IMR-90 (cell line): ENCODE results near the gene MPZL1. TPM values are rescaled to one million over a fixed set of nuclear protein-coding genes. Genes with fewer than 3 reads are reported as not detected.

Experiments
- ATAC-seq: fragments of 200-7000 bp; cut with Tn5 transposase; 2 replicates; pipeline ENCODE4 v1.9.1; 2020; ENCODE audit warnings: low read depth, mild to moderate bottlenecking, moderate library complexity
- BruUV-seq: library from RNA; stranded (reverse); fragments of 400-500 nt; replicated peaks from 2 replicates; lab custom pipeline; 2021; lab: Mats Ljungman, UMichigan
- CTCF ChIA-PET: fragments of 300-600 bp; formaldehyde crosslinking; extraction: SDS; loops from one replicate; lab custom pipeline; 2021; ENCODE audit warnings: antibody characterized with exemption; lab: Yijun Ruan, JAX
- POLR2A ChIA-PET: fragments of 300-600 bp; sonication (Branson Sonifier 250); formaldehyde crosslinking; loops from one replicate; lab custom pipeline; 2022; ENCODE audit warnings: antibody characterized with exemption; ENCODE audit not compliant: unreplicated experiment; lab: Charles Lee
- DNase-seq: peaks from one replicate; pipeline ENCODE4 v3.0.0; 2013
- H2AFZ ChIP-seq: replicated peaks from 2 replicates; pipeline ENCODE3; 2013; ENCODE audit warnings: low read length, mild to moderate bottlenecking; ENCODE audit not compliant: poor library complexity
- H2AK5ac ChIP-seq: 2 replicates; pipeline ENCODE4 v1.6.1; 2013; ENCODE audit warnings: low read depth, low read length, inconsistent platforms
- H2AK9ac ChIP-seq: replicated peaks from 2 replicates; pipeline ENCODE3; 2013; ENCODE audit warnings: mild to moderate bottlenecking, low read depth, low read length, moderate library complexity; ENCODE audit not compliant: poor library complexity
- H2BK120ac ChIP-seq: 2 replicates; pipeline ENCODE4 v1.6.1; 2013; ENCODE audit warnings: low read depth, low read length, inconsistent platforms
- H2BK15ac ChIP-seq: 3 replicates; pipeline ENCODE4 v1.6.1; 2013; ENCODE audit warnings: low read depth, low read length, inconsistent platforms
- H2BK20ac ChIP-seq: 2 replicates; pipeline ENCODE4 v1.6.1; 2013; ENCODE audit warnings: low read depth, mild to moderate bottlenecking, inconsistent platforms, low read length, moderate library complexity
- H2BK5ac ChIP-seq: 2 replicates; pipeline ENCODE4 v1.6.1; 2013; ENCODE audit warnings: mild to moderate bottlenecking, low read depth, low read length, inconsistent platforms; ENCODE audit not compliant: poor library complexity, severe bottlenecking
- H3K14ac ChIP-seq: replicated peaks from 2 replicates; pipeline ENCODE4 v1.6.1; 2013; ENCODE audit warnings: low read depth, low read length, inconsistent platforms
- H3K18ac ChIP-seq: 2 replicates; pipeline ENCODE4 v1.6.1; 2013; ENCODE audit warnings: low read depth, low read length, control low read depth
- H3K23ac ChIP-seq: 2 replicates; pipeline ENCODE4 v1.6.1; 2013; ENCODE audit warnings: low read depth, low read length, inconsistent platforms
- H3K27ac ChIP-seq: 2 replicates; pipeline ENCODE4 v1.5.1; 2013; ENCODE audit warnings: mild to moderate bottlenecking, control low read depth, low read length; ENCODE audit not compliant: insufficient read depth
- H3K27me3 ChIP-seq: 2 replicates; pipeline ENCODE4 v1.6.1; 2013; ENCODE audit warnings: low read length; ENCODE audit not compliant: control insufficient read depth, insufficient read depth
- H3K36me3 ChIP-seq: 2 replicates; pipeline ENCODE4 v1.6.1; 2013; ENCODE audit warnings: low read length, mixed read lengths; ENCODE audit not compliant: control insufficient read depth, insufficient read depth
- H3K4ac ChIP-seq: 2 replicates; pipeline ENCODE4 v1.6.1; 2013; ENCODE audit warnings: low read depth, low read length, inconsistent platforms
- H3K4me1 ChIP-seq: 2 replicates; pipeline ENCODE4 v1.6.1; 2013; ENCODE audit warnings: low read length, mixed read lengths; ENCODE audit not compliant: control insufficient read depth, insufficient read depth
- H3K4me2 ChIP-seq: 2 replicates; pipeline ENCODE4 v1.6.1; 2013; ENCODE audit warnings: low read depth, mild to moderate bottlenecking, control low read depth, low read length, moderate library complexity
- H3K4me3 ChIP-seq: 2 replicates; pipeline ENCODE4 v1.5.1; 2013; ENCODE audit warnings: low read depth, mild to moderate bottlenecking, control low read depth, low read length, moderate library complexity; ENCODE audit not compliant: insufficient read depth
- H3K56ac ChIP-seq: 2 replicates; pipeline ENCODE4 v1.6.1; 2013; ENCODE audit warnings: low read length, inconsistent platforms; ENCODE audit not compliant: insufficient read depth; ENCODE audit errors: extremely low read depth
- H3K79me1 ChIP-seq, 2 experiments: 2 replicates each; pipeline ENCODE4 v1.6.1; 2013; ENCODE audit warnings: low read length in 2 of 2, inconsistent platforms in 1 of 2, low read depth in 1 of 2
- H3K9ac ChIP-seq: 2 replicates; pipeline ENCODE4 v1.6.1; 2013; ENCODE audit warnings: low read depth, low read length, control low read depth
- H3K9me1 ChIP-seq: 2 replicates; pipeline ENCODE4 v1.6.1; 2013; ENCODE audit warnings: low read length, inconsistent platforms; ENCODE audit not compliant: insufficient read depth
- H3K9me3 ChIP-seq: 2 replicates; pipeline ENCODE4 v1.6.1; 2013; ENCODE audit warnings: low read length; ENCODE audit not compliant: control insufficient read depth, insufficient read depth
- H4K20me1 ChIP-seq: 2 replicates; pipeline ENCODE4 v1.6.1; 2013; ENCODE audit warnings: low read length, inconsistent platforms; ENCODE audit not compliant: insufficient read depth
- H4K5ac ChIP-seq: 2 replicates; pipeline ENCODE4 v1.6.1; 2013; ENCODE audit warnings: mild to moderate bottlenecking, low read depth, low read length, control low read depth
- H4K8ac ChIP-seq, 2 experiments: 2 replicates each; pipeline ENCODE4 v1.6.1; 2013; ENCODE audit warnings: low read depth in 2 of 2, low read length in 2 of 2, control low read depth in 1 of 2, inconsistent platforms in 1 of 2
- H4K91ac ChIP-seq: 2 replicates; pipeline ENCODE4 v1.6.1; 2013; ENCODE audit warnings: low read depth, low read length, inconsistent platforms; ENCODE audit not compliant: insufficient read depth
- BHLHE40 ChIP-seq: fragments of 150-350 bp; IDR thresholded peaks from 2 replicates; pipeline ENCODE4 v1.6.1; 2016; ENCODE audit warnings: mild to moderate bottlenecking, low read depth, low read length
- CEBPB ChIP-seq: IDR thresholded peaks from 2 replicates; pipeline ENCODE4 v1.6.1; 2012; ENCODE audit warnings: low read depth, low read length, improper control_type of control experiment
- CHD1 ChIP-seq: IDR thresholded peaks from 2 replicates; pipeline ENCODE4 v1.6.1; 2012; ENCODE audit warnings: low read depth, low read length, improper control_type of control experiment
- FOS ChIP-seq: fragments of 150-350 bp; IDR thresholded peaks from 2 replicates; pipeline ENCODE4 v1.6.1; 2016; ENCODE audit warnings: low read depth, low read length
- MAFK ChIP-seq: IDR thresholded peaks from 2 replicates; pipeline ENCODE4 v1.6.1; 2012; ENCODE audit warnings: low read depth, low read length, improper control_type of control experiment
- MAZ ChIP-seq: IDR thresholded peaks from 2 replicates; pipeline ENCODE4 v1.6.1; 2012; ENCODE audit warnings: low read depth, mild to moderate bottlenecking, low read length, improper control_type of control experiment, moderate library complexity, borderline replicate concordance
- MXI1 ChIP-seq: IDR thresholded peaks from 2 replicates; pipeline ENCODE4 v1.6.1; 2012; ENCODE audit warnings: low read depth, mild to moderate bottlenecking, low read length, moderate library complexity, borderline replicate concordance
- NFE2L2 ChIP-seq: fragments of 150-350 bp; IDR thresholded peaks from 2 replicates; pipeline ENCODE4 v1.6.1; 2016; ENCODE audit warnings: low read depth, mild to moderate bottlenecking, low read length
- POLR2A ChIP-seq: IDR thresholded peaks from 2 replicates; pipeline ENCODE4 v1.6.1; 2012; ENCODE audit warnings: mild to moderate bottlenecking, low read depth, low read length
- RAD21 ChIP-seq: IDR thresholded peaks from 2 replicates; pipeline ENCODE4 v1.6.1; 2012; ENCODE audit warnings: low read length, improper control_type of control experiment
- RCOR1 ChIP-seq: IDR thresholded peaks from 2 replicates; pipeline ENCODE4 v1.6.1; 2012; ENCODE audit warnings: mild to moderate bottlenecking, low read length, improper control_type of control experiment; ENCODE audit not compliant: insufficient replicate concordance
- RFX5 ChIP-seq: IDR thresholded peaks from 2 replicates; pipeline ENCODE4 v1.8.0; 2012; ENCODE audit warnings: low read depth, mild to moderate bottlenecking, low read length, moderate library complexity
- SMC3 ChIP-seq: fragments of 150-350 bp; IDR thresholded peaks from 2 replicates; pipeline ENCODE4 v1.6.1; 2016; ENCODE audit warnings: low read depth, mild to moderate bottlenecking, antibody characterized with exemption, low read length, moderate library complexity
- WGBS, 2 experiments: methylation state at CpG; one replicate each; pipeline versions ENCODE4 v1.1.5 to v1.1.7; 2013; ENCODE audit warnings: missing lambda C conversion rate in 2 of 2; ENCODE audit not compliant: insufficient read length in 1 of 2; ENCODE audit errors: extremely low coverage in 2 of 2; 5-methylcytosine and 5-hydroxymethylcytosine counted together
- dilution Hi-C: fragments of 300-500 bp; cut with HindIII; formaldehyde crosslinking; loops from one replicate; pipeline ENCODE4 v1.14.3; 2018; ENCODE audit warnings: low sequenced_read_pairs; ENCODE audit not compliant: unreplicated experiment
- in situ Hi-C: fragments of 300-500 bp; cut with MboI; formaldehyde crosslinking; loops from 3 replicates; pipeline ENCODE4 v1.14.3; 2019; ENCODE audit warnings: low sequenced_read_pairs, inconsistent platforms, mixed read lengths
- intact Hi-C: fragments of 100-400 bp; cut with micrococcal nuclease; formaldehyde crosslinking; loops from 2 replicates; pipeline ENCODE4 v1.10.0; 2022
- polyA plus RNA-seq, 3 experiments: library from polyadenylated mRNA; depleted of rRNA; stranded (reverse); fragments of >200 nt; gene quantifications; 2 replicates each; pipeline ENCODE4 v1.2.3, GENCODE V29; 2012; ENCODE audit warnings: low replicate concordance in 1 of 3
- total RNA-seq: library from RNA; depleted of rRNA; stranded (reverse); fragments of >200 nt; gene quantifications from 2 replicates; pipeline ENCODE4 v1.2.3, GENCODE V29; 2012
- TF ChIP-seq, protein P1 (sequence below): fragments of 150-350 bp; IDR thresholded peaks from 2 replicates; pipeline ENCODE4 v1.6.1; 2017; ENCODE audit warnings: mild to moderate bottlenecking, antibody characterized with exemption, low read length, low read depth
- TF ChIP-seq, protein P2 (sequence below): conservative IDR thresholded peaks from 2 replicates; pipeline ENCODE4 v1.5.1; 2012; ENCODE audit warnings: mild to moderate bottlenecking, low read depth, low read length, improper control_type of control experiment
- TF ChIP-seq, protein P3 (sequence below): fragments of 150-350 bp; IDR thresholded peaks from 2 replicates; pipeline ENCODE4 v1.6.1; 2016; ENCODE audit warnings: low read depth, mild to moderate bottlenecking, low read length, moderate library complexity, borderline replicate concordance

MPZL1 gene
- total and polyA plus RNA-seq, 2 of the 4 experiments (the other 2 are of a cell fraction) = 55.3 to 87.3 TPM

DNA sequence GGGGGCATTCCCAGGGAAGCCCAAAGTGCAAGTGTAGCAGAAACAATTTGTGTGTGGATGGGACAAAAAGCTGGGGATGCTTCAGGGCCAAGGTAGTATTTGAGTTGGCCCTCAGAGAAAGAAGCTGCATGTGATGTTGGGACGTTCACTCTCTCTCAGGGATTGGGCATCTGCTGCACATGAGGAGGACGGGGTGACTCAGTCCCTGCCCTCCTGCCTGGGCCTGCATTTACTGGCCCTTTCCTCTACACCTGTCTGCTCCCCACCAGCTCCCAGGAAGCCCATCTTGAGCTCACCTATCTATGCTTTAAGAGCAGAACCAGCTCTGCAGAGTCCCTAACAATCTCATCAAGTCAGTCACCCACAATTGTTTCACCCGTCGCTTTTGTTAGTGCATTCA, 23.5 kb upstream of the MPZL1 start:
- no peak overlapping the region for H4K8ac ChIP-seq
- no peaks in the 10 kb centered on the region for H3K9me1 ChIP-seq
- no peak overlapping the region for H2BK20ac ChIP-seq
- no peak overlapping the region for H4K91ac ChIP-seq
- H3K14ac ChIP-seq = no peak overlapping the region
- H3K79me1 ChIP-seq = no peaks in the 10 kb centered on the region
- no TSS peak for BruUV-seq
- H3K4me1 ChIP-seq = no peaks in the 10 kb centered on the region
- ATAC-seq (no peak), DNase-seq (no peak)
- in situ Hi-C loops (loop anchor here (25.0 kb wide), 1 partner anchor 436 kb away; no protein-coding TSS in a partner anchor), intact Hi-C loops (no loop called here), dilution Hi-C loops (no loop called here)
- POLR2A ChIA-PET = no interaction called here
- H3K9ac ChIP-seq = no peak overlapping the region
- H2AK9ac ChIP-seq = no peak overlapping the region
- H2AK5ac ChIP-seq = no peak overlapping the region
- no peak overlapping the region for H3K23ac ChIP-seq
- no peak overlapping the region for H4K5ac ChIP-seq
- H2BK5ac ChIP-seq = no peak overlapping the region
- H2BK15ac ChIP-seq = no peak overlapping the region
- H3K27ac ChIP-seq = no peak overlapping the region
- TF ChIP-seq MAFK (no peak), FOS (no peak), SMC3 (no peak), POLR2A (no peak), MAZ (no peak), RAD21 (no peak), RFX5 (no peak), CHD1 (no peak), BHLHE40 (no peak), NFE2L2 (no peak), MXI1 (no peak), RCOR1 (no peak), CEBPB (no peak)
- TF ChIP-seq, protein P1, sequence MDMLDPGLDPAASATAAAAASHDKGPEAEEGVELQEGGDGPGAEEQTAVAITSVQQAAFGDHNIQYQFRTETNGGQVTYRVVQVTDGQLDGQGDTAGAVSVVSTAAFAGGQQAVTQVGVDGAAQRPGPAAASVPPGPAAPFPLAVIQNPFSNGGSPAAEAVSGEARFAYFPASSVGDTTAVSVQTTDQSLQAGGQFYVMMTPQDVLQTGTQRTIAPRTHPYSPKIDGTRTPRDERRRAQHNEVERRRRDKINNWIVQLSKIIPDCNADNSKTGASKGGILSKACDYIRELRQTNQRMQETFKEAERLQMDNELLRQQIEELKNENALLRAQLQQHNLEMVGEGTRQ = no peak
- TF ChIP-seq, protein P2, sequence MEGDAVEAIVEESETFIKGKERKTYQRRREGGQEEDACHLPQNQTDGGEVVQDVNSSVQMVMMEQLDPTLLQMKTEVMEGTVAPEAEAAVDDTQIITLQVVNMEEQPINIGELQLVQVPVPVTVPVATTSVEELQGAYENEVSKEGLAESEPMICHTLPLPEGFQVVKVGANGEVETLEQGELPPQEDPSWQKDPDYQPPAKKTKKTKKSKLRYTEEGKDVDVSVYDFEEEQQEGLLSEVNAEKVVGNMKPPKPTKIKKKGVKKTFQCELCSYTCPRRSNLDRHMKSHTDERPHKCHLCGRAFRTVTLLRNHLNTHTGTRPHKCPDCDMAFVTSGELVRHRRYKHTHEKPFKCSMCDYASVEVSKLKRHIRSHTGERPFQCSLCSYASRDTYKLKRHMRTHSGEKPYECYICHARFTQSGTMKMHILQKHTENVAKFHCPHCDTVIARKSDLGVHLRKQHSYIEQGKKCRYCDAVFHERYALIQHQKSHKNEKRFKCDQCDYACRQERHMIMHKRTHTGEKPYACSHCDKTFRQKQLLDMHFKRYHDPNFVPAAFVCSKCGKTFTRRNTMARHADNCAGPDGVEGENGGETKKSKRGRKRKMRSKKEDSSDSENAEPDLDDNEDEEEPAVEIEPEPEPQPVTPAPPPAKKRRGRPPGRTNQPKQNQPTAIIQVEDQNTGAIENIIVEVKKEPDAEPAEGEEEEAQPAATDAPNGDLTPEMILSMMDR = no peak
- TF ChIP-seq, protein P3, sequence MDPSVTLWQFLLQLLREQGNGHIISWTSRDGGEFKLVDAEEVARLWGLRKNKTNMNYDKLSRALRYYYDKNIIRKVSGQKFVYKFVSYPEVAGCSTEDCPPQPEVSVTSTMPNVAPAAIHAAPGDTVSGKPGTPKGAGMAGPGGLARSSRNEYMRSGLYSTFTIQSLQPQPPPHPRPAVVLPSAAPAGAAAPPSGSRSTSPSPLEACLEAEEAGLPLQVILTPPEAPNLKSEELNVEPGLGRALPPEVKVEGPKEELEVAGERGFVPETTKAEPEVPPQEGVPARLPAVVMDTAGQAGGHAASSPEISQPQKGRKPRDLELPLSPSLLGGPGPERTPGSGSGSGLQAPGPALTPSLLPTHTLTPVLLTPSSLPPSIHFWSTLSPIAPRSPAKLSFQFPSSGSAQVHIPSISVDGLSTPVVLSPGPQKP = no peak
- no peak overlapping the region for H3K4me2 ChIP-seq
- no peaks in the 10 kb centered on the region for H3K9me3 ChIP-seq
- WGBS, 2 experiments = 90% methylated on average over 2 of the region's 4 CpGs; no CpG with 5 or more reads in 1 of the 2 experiments
- H3K4ac ChIP-seq = no peak overlapping the region
- no peak overlapping the region for H3K56ac ChIP-seq
- H2AFZ ChIP-seq = peak overlapping the region; percentile 36
- CTCF ChIA-PET = no interaction called here
- no peaks in the 10 kb centered on the region for H4K20me1 ChIP-seq
- H3K18ac ChIP-seq = no peak overlapping the region
- no peak overlapping the region for H2BK120ac ChIP-seq
- no peaks in the 10 kb centered on the region for H3K36me3 ChIP-seq
- peaks cover 28% of the 10 kb centered on the region for H3K27me3 ChIP-seq
- no peak overlapping the region for H3K4me3 ChIP-seq
